Stimulated activated CD8-positive, alpha-beta memory T cell treated with anti-CD3 and anti-CD28 coated beads, Interleukin-2, amount 100 ng/mL, for 1 hour (primary cell): ENCODE measurements around the gene PFKFB3.
"Not testable (repeated sequence)": the region's sequence is repeated elsewhere in the genome, so short reads cannot be mapped to it uniquely, and the experiment has no call there.

Experiments used
- DNase-seq, 2 donors: peaks; one replicate each; pipeline ENCODE4 v3.0.0-alpha.2; 2020; ENCODE audit warnings: low read depth in 2 of 2

The PFKFB3 gene

DNA sequence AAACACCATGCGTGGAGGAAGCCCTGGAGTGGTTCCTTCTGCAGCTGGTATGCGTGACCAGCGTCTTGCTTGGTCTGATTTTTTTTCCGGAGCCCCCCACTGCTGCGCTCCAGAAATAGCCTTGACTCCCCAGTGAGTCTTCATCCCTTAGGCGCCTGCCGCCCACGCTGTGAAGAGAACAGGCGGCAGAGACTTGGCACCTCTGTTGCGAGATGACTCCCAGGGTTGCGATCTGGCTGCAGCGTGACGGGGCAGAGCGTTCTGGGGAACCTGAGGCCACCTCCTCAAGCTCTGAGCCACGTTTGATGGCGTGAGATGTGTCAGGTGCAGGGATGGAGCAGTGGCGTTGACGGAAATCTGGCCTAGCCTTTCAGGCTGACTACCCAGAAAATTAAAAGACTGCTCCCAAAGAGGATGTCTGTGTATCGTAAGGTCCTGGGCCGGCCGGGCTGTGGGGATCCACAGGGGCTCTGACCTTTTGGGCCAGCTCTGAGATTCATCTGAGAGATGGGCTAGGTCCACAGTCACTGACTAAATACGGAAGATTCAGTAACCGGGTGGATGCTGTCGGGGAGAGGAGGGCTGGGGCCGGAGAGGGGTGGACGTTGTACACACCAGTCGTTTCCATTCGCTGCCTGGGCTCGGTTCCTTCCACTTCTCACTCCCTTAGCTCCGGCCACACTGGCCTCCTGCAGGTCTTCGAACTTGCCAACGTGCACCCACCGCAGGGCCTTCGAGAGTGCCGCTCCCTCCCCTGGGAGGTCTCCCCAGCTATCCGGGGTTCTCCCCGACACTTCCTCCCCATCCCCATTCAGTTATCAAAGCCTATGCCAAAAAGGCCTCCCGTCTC is 33.8 kb downstream of the PFKFB3 start:
- no peak for DNase-seq

DNA sequence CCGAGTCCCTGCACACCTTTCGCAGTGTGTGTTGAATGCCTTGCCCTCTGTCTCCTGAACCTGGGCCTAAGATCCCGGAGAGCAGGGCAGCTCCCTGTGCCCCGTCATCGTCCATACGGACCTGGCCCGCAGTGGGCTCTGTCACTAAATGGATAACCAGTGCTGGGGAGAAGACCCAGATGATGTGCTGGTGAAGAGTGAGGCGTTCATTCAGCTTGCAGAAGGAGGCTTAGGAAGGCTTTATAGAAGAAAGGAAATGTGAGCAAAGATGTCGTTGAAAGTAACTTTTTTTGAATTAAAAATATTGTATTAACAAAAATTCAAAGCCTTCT is 34.4 kb downstream of the PFKFB3 start:
- DNase-seq: no peak

DNA sequence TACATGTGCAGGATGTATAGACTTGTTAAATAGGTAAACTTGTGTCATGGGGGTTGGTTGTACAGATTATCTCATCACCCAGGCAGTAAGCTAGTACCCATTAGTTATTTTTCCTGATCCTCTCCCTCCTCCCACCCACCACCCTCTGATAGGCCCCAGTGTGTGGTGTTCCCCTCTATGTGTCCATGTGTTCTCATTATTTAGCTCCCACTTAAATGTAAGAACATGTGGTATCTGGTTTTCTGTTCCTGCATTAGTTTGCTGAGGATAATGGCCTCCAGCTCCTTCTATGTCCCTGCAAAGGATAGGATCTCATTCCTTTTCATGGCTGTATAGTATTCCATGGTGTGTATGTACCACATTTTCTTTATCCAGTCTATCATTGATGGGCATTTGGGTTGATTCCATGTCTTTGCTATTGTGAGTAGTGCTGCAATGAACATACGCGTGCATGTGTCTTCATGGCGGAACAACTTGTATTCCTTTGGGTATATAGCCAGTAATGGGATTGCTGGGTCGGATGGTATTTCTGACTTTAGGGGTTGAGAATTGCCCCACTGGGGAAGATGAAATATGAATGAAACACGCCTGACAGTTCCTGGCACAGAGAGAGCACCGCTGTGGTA is 36.0 kb downstream of the PFKFB3 start:
- not testable (repeated sequence) for DNase-seq

DNA sequence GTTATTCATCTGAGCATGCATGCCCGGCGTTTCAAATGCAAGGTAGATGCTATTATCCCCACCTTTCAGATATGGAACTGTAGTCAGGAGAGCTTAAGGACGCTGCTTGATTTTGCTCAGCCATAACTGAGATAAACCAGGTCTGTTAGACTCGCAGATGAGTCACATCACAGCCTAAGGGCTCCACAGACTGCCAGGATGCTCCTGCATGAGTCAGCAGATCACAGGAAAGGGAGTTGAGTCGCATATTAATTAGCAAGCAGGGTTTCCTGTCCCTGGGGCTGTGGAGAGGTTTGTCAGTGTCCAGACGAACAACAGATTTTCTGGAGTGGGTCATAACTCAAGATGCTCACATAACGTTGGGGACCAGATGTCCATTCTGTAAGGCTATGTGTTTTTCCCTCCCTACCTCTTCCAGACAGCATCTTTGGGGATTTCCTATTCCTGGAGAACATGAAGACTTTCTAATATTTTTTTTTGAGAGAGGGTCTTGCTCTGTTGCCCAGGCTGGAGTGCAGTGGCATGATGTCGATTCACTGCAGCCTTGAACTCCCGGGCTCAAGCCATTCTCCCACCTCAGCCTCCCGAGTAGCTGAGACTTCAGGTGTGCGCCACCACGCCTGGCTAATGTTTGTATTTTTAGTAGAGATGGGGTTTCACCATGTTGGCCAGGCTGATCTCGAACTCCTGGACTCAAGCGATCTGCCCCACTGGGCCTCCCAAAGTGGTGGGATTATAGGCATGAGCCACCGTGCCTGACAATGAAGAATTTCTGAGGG is 36.7 kb downstream of the PFKFB3 start:
- peak; percentile 28 to 31 for DNase-seq

DNA sequence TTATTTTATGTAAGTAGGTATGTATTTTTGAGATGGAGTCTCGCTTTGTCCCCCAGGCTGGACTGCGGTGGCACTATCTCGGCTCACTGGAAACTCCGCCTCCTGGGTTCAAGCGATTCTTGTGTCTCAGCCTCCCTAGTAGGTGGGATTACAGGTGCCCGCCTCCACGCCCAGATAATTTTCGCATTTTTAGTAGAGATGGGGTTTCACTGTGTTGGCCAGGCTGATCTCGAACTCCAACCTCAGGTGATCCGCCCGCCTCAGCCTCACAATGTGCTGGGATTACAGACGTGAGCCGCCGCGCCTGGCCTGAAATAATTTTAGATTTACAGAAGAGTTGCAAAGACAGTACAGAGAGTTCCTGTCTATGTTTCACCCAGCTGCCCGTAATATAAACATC is 37.5 kb downstream of the PFKFB3 start:
- DNase-seq: no peak

DNA sequence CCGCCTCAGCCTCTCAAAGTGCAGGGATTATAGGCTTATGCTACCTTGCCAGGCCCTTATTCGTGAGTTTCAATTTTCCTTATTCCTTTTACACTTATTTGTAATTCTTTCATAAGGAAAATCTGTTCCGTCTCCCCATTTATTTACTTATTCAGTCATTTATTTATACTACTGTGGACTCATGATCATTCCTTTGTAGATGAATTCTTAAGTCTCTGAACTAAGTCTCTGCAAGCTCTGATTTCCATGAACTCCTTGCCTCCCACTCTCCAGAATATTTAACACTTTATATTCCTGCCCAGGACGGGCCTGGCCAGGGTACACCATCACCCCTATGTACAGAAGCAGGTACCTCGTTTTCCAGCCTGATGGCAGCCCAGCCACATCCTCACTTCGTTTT is 39.4 kb downstream of the PFKFB3 start:
- DNase-seq: no peak

DNA sequence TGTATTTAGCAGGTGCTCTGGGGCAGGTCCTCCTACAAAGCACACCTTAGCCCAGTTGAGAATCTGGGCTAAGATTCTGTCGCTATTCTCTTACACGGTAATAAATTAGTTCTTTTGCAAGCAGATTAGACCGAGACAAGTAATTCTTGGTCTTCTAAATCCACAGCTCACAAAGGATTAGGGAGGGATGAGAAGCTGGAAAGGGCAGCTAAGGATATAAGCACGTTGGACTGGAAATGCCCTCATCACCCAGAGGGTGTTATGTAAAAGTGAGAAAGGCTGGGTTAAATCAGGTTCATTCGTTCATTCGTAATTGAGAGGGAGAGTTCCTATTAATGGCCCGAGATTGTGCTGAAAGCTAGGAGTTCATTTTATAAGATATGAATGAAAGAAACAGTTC is 41.8 kb downstream of the PFKFB3 start:
- no peak for DNase-seq

DNA sequence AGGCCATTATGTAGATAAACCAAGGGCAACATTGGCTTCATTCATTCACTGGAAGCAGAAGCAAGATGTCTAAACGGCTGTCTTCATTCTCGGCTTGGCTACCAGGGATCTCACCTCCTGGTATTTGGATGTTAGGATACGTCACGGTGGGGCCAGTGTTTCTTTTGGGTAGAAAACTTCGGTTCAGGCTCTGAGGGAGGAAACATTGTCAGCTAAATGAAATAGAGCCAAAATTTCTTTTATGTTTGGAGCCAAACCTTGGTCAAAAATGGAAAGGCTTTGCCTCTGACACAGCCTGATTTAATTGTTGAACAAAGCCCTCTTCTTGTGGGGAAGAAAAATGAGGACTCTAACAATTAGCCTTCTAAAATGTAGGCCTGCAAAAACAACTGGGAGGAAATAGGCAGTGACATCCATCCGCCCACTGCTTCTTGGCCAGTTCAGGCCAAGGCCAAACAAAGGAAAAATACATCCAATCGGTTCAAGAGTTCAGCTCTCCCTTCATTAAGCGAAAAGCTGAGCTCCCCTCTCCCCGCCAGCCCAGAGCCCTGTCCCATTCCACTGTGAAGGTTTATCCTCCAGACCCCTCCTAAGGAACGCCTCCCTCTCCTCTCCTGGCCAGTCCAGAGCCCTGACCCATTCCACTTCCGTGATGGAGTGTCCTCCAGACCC is 44.4 kb downstream of the PFKFB3 start:
- DNase-seq: no peak

DNA sequence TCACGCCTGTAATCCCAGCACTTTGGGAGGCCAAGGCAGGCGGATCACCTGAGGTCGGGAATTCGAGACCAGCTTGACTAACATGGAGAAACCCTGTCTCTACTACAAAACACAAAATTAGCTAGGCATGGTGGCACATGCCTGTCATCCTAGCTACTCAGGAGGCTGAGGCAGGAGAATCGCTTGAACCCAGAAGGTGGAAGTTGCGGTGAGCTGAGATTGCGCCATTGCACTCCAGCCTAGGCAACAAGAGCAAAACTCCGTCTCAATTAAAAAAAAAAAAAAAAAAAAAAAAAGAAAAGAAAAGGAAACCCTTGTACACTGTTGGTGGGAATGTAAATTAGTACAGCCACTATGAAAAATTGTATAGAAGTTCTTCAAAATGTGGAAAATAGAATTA is 46.2 kb downstream of the PFKFB3 start:
- DNase-seq: not testable (repeated sequence)

DNA sequence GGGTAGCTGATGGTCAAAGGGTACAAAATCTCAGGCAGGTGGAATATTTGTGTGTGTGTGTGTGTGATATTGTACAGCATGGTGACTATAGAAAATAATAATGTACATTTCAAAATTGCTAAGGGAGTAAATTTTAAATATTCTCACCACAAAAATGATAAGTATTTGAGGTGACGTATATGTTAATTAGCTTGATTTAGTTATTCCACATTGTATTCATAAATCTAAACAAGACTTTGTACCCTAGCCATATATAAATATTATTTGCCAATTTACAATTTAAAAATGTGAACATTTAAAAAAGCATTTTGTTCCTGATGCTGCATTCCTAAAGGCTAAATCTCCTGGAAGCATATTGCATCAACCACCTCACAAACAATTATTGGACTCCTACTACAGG is 47.0 kb downstream of the PFKFB3 start:
- no peak for DNase-seq

DNA sequence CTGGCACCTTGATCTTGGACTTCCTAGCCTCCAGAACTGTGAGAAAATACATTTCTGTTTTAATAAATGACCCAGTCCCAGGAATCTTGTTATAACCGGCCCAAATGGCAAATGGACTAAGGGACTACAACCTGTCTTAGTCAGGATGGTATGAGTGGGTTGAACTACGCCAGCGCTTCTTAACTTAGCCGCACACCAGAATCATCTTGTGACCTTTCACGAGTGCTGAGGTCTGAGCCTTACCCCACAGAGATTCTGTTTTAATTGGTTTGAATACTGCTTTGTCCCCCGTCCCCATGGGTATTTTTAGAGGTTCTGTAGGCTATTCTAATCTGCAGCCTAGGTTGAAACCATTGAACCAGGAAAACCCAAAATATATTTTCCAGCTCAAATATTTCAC is 48.0 kb downstream of the PFKFB3 start:
- DNase-seq: no peak

DNA sequence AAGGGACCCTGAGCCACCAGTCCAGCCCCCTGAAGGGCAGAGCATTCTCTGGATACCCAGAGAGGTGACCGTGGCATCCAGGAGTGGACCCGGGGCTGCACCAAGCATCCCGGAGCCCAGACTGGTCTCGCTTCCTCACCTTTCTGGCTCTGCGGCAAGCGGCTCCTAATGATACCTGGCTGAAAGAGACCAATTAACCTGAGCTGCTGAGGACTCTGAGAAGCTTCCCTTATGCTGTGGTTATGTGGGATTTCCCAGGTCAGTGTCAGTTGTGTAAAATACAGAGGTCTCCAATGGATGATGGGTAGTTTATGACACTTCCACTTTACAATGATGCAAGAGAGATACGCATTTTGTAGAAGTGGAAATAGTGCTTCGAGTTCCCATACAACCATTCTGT is 51.5 kb downstream of the PFKFB3 start:
- no peak for DNase-seq

DNA sequence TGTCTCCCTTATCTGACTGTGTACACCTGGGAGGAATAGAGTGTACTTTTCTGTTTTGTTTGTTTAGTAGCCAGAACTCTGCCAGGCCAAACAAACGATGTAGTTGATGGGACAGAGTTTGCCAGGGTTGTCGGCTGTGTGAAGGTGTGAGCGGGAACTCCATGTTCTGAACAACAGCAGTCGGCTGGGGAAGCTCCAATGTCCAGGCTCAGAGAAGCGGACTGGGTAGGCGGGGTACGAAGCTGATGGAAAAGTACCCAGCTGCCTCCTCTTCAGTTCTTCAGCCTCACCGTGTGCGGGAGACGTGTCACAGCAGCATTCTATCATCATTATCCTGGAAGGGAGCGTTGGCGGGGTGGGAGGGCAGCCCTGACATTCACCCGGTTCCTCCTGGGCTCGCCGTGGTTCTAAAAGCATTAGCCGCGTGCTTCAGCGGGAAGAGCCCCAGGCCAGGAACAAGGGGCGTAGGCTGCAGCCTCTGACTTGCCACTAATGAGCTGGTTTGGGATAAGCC is 52.9 kb downstream of the PFKFB3 start:
- no peak for DNase-seq

DNA sequence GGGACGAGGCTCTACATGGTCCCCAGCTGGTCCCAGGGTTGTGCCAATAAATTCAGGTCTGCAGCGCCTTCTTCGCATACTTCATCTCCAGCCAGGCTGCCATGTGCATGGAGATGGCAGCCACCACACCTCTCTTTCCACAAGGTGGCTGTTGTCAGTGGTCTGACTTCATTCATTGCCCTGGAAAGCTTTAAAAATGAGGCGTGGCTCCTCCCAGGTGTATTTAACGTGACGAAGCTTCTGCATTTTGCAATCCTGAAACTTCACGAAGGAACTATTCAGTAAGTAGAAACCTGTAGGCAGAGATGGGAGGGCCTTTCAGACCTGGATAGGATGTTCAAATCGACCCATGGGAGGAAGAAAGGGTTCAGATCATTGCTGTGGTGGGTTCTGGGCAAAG is 53.7 kb downstream of the PFKFB3 start:
- no peak for DNase-seq

DNA sequence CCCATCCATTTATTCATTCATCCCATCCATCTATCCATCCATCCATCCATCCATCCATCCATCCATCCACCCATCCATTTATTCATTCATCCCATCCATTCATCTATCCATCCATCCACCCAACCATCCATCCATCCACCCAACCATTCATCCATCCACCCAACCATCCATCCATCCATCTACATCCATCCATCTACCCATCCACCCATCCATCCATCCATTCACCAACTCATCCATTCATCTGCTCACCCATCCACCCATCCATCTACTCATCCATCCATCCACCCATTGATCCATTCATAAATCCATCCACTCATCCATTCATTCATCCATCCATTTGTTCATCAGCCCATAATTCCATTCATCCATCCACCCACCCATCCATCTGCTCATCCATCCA is 56.4 kb downstream of the PFKFB3 start:
- no peak for DNase-seq

DNA sequence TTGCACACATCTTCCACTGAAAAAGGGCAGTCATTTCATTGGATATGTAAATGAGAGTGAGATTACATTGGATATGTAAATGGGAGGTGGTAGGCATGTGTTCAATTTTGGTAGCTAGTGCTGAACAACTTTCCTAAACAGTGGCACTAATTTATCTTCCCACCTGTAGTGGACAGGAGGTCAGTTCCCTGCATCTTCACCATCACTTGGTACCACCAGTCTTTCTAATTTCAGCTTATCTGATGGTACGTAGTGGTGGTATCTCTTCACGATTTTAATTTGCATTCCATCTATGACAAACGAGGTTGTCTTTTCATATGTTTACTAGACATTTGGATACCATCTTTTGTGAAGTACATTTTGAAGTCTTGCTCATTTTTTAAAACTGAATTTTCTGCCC is 58.1 kb downstream of the PFKFB3 start:
- no peak for DNase-seq

DNA sequence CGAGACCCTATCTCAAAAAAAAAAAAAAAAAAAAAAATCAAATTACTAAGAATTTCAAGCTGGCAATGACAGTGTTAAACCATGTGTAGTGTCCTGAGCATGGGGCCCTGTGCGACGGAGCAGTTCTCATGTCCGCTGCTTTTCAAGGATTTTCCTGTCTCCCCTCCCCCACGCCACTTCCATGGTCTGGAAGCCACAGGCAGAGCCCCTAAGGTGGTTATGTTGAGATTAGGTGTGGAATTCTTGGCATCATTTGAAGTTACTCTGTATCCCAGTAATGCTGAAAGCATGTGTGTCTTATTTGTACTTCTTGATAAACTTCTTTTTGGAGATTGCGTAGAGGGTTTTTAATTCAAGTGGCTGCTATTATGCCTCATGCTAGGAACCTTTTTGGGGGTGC is 65.2 kb downstream of the PFKFB3 start:
- no peak for DNase-seq

DNA sequence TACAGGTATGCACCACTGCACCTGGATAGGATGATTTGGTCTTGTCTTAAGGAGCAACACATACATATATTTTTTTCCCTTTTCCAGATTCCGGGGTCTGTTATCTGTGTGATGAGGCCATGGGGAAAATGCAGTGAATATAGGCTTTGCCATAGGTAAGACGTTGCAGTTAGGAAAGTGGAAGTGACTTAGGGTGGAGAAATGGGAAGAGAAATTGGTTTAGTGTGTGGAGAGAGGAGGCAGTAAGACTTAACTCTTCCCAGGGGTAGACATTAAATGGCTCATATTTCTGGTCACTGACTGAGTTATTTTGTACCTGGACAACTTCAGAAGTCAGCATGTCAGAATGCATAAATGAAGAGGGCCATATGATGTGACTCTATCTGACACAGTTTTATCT is 66.7 kb downstream of the PFKFB3 start:
- no peak for DNase-seq

DNA sequence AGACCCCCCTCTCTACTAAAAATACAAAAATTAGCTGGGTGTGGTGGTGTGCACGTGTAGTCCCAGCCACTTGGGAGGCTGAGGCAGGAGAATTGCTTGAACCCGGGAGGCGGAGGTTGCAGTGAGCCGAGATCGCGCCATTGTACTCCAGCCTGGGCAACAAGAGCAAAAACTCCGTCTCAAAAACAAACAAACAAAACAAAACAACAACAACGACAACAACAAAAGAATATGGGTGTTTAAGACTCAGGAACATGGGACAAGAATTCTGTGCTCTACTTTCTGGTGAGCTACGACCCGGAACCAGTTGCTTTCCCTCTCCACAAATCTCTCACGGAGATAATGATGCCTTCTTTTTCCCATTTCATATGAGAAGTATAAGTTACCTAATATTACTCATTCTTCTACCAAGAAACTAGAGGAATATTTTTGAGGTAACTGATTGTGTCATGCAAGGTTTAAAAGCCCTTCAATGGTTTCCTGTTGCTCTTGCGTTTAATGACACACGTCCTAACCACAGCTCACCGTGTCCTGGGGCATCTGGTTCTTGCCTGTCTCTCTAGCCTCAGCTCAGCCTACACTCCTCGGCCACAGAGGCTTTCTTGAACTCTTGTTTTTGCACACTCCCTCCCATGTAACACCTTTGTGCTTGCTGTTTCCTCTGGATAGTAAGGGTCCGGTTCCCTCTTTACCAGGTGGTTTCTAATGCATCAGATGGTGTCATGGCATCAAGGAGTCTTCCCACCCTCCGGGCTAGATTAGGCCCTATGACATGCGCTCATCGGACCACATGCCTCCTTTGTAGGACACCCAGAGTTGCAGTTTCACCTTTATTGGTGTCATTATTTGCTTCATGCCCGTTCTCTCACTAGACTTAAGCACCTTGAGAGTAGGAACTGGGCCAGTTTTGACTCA is 67.5 kb downstream of the PFKFB3 start:
- peak; percentile 38 to 40 for DNase-seq

DNA sequence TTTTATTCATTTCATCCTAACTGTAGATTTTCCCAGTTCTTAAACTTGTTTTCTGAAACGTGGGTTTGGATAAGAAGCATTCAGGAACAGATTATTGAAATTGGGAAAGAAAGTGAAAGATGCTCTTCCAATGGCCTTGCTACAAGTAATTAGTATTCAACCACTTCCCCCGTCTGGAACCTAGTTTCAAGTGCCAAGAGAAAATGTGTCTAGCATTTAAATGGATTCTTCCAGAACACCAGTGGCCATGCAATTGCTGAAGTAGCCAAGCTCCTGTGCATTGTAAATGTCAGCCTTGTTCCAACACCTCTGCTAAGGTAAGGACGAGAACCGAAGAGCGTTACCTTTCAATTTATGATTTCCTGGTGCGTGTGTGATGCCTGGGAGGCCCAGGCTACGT is 68.2 kb downstream of the PFKFB3 start:
- DNase-seq: no peak

DNA sequence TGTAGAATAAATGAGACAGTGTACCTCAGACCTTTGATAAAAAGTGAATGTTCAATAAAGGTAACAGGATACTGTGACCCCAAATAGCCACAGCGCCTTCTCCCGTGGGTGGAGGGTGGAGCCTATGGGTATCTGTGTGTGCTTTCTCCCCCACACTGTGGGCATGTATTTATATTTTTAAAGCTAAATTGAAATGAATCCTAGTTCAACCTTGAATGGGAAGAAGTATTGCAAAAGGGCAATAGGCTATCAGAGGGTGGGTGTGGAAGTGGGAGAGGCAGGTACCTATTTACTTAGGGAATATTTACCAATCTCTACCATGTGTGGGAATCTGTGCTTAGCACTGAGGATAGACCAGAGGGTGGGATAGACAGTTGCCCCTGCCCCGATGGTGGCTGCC is 68.9 kb downstream of the PFKFB3 start:
- DNase-seq: no peak
